Breast epithelium (tissue), 3 donors: Measurements from ENCODE around the gene CACFD1.

Experiments used
- CTCF ChIP-seq, 3 donors: fragments of 450-650 bp; IDR thresholded peaks; one replicate each; pipeline ENCODE4 v1.5.1; 2016 to 2017; ENCODE audit warnings: antibody characterized with exemption in 3 of 3, mild to moderate bottlenecking in 3 of 3, moderate library complexity in 3 of 3
- POLR2A ChIP-seq: fragments of 450-650 bp; IDR thresholded peaks from one replicate; pipeline ENCODE4 v1.6.1; 2016; ENCODE audit warnings: antibody characterized with exemption, mild to moderate bottlenecking, moderate library complexity
- POLR2AphosphoS5 ChIP-seq, 3 donors: sonication (generic); formaldehyde crosslinking; IDR thresholded peaks; one replicate each; pipeline ENCODE4 v1.6.1; 2017; ENCODE audit warnings: antibody characterized with exemption in 3 of 3

- TF ChIP-seq CTCF (IDR thresholded peaks at IDR 0.05) (no peak), POLR2A (no peak), POLR2AphosphoS5 (IDR thresholded peaks at IDR 0.05) (no peak)
Measured at GRCh38 chr9:133445293-133445969, 14.3 kb upstream of the CACFD1 start.
